Measurements from ENCODE around the gene HTT.

The HTT gene

DNA sequence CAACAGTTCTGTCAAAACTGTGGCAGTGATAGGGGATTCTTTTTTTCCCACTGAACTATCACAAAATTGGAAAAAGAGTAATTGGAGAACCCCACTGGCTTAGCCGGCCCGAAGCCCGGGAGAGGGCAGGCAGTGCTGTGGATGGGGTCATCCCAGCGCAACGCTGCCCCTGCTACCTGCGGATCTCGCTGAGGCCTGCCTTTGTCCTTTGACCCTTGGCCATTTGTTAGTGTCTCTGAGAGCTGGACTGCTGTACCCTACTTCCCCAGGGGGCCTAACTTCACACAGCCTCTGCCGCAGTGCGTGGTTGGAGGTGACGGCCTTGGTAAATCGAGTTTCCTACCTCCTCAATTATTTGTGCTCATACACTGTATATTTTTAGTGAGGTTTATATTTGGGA, 131.5 kb downstream of the HTT start:
- DNase-seq: no peak

- DNase-seq: no peak
Measured at GRCh38 chr4:3206439-3207100, 132.1 kb downstream of the HTT start.

- DNase-seq: no peak
Measured at GRCh38 chr4:3207531-3208037, 133.1 kb downstream of the HTT start.

GRCh38 chr4:3208826-3209225, 134.3 kb downstream of the HTT start:
- no peak for DNase-seq

DNA sequence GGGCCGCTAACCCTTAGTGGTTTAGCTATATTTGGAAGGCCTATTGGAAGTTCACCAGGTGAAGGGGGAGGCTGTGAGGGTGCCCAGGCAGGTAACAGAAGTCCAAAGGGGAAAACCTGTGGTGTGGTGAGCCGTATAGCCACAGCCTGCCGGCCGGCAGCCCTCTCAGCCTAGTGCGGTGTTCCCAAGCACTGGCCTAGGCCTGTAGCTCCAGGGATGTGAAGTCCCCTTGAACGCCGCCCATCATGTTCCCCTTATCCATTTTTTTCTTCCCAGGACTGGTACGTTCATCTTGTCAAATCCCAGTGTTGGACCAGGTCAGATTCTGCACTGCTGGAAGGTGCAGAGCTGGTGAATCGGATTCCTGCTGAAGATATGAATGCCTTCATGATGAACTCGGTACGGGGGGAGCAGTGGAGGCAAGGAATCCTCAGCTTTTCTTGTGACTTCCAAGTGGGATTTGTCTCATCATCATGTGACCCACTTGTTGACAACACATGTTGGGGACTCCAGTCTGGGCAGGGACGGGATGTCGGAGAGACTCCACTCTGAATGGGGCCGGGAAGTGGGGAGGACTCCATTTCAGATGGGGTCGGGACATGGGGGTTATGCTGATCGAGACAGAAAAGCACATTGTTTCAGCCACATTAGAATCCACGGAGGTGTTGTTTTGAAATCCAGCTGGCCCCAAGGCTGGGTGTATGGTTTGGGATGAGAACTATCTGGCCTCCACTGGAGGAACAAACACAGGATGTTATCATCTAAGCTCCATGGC, 135.3 kb downstream of the HTT start:
- DNase-seq: no peak

DNA sequence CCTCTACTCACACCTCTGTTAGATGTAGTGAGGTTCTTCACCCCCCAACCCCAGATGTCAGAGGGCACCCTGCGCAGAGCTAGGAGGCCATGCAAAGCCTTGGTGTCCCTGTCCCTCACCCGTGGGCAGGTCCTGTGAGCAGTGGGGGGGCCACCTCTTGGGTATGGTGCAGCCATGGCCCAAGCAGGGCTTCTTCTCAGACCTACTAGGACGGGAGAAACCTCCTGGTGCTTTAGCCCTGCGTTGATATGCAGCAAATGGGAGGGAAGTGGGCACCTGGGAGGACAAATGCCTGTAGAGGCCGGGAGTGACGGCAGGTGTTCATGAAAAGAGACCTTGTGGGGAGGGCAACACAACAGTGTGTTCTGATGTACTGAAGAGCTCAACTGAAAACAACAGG, 136.0 kb downstream of the HTT start:
- no peak for DNase-seq

- DNase-seq: no peak
Measured at GRCh38 chr4:3211866-3212265, 137.4 kb downstream of the HTT start.

- no peak for DNase-seq
Measured at GRCh38 chr4:3212391-3213105, 138.1 kb downstream of the HTT start.

- DNase-seq: no peak
Measured at GRCh38 chr4:3213106-3213425, 138.6 kb downstream of the HTT start.

DNA sequence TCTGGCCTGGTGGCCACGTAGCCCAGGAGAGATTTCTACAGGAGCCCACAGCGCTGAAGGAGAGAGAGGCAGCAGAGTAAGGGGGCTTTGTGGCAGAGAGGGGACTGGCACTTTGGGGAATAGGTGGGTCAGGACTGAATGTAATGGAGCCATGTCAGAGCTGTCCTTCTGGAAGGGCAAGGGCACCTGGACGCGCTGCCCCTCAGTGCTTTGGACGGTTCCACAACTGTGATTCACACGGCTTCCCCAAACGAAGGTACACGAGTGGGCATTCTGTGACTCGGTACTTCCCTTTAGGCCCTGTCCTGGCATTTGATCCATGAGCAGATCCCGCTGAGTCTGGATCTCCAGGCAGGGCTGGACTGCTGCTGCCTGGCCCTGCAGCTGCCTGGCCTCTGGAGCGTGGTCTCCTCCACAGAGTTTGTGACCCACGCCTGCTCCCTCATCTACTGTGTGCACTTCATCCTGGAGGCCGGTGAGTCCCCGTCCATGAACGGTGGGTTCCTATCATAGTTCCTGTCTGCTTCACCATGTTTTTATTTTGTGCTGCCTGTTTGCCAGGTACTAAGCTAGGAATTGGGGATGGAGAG, 139.3 kb downstream of the HTT start:
- no peak for DNase-seq

GRCh38 chr4:3215256-3215655, 140.8 kb downstream of the HTT start:
- no peak for DNase-seq

GRCh38 chr4:3215733-3216132, 141.3 kb downstream of the HTT start:
- no peak for DNase-seq

DNA sequence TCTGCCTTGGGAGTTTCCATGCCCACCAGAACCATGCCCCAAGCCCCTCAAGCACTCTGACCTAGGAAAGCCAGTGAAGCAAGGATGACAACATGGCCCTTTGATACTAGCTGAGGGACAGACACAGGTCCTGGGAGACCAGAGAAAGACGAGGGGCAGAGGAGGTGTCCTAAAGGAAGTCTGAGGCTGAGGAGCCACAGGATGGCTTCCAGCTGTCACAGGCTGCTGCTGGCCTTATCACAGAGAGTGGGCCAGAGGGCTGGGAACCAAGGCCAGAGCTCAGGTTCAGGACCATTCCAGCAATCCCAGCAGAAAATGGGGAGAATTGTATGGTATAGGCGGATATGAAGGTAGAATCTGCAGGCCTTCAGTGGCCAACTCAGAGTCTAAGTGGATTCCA, 142.8 kb downstream of the HTT start:
- no peak for DNase-seq

DNA sequence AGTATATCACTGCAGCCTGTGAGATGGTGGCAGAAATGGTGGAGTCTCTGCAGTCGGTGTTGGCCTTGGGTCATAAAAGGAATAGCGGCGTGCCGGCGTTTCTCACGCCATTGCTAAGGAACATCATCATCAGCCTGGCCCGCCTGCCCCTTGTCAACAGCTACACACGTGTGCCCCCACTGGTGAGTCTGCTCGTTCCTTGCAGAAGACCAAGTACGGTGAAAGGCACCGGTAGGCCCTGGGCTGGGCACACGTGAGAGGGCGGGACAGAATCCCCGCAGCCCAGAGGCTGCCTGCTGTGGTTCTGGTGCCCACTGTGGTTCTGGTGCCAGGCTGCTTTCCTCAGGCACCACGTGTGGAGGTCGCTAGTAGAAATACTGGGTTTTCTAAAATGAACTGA, 143.3 kb downstream of the HTT start:
- no peak for DNase-seq

DNA sequence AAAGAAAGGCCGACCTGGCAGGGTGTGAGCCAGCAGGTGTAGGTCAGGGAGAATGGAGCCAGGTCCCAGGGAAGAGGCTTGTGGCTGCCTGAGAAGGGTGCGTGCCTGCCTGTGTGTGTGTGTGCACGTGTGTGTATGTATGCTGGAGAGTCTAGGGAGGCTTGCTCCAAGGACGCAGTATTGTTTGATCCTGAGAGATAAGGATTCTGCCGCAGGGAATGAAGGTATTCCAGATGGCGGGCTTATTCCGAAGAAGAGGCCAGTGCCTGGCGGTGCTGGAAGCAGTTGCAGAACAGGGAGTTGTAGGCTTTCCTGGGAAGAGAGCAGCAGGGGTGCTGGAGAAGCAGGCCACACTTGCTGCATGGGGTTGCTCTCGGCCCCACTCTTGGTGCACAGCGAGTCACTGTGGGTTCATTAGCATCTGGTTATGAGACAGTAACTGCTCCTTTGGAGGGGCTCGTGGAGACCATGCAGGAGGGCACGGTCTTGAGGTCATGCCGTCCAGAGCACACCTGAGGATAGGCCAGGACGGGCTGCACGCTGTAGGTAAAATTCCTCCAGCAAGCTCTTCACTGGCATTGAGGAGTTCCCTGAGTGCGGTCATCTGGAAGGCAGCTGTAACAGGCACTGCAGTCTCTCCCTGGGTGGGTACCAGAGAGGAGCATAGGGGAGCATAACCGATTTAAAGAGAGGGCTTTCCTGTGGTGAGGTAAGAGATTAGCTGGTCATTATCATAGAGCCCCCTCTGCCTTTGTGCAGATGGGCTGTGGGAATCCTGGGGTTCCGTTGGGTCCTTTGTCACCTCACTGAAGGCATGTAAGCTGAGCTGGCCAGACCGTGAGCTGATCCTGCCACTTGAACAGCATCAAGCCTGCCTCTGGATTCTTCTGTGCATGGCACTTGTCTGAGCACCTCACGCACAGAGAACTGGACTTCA, 144.6 kb downstream of the HTT start:
- DNase-seq: no peak

GRCh38 chr4:3219761-3220475, 145.4 kb downstream of the HTT start:
- no peak for DNase-seq

GRCh38 chr4:3220476-3221183, 146.1 kb downstream of the HTT start:
- no peak for DNase-seq

- DNase-seq: no peak
Measured at GRCh38 chr4:3221184-3221494, 146.7 kb downstream of the HTT start.

GRCh38 chr4:3221996-3222395, 147.5 kb downstream of the HTT start:
- no peak for DNase-seq

- DNase-seq: no peak
Measured at GRCh38 chr4:3223346-3223745, 148.9 kb downstream of the HTT start.
